DND-41 (cell line): Measurements from ENCODE around the gene KLHL2.
"Not testable (repeated sequence)": the region's sequence is repeated elsewhere in the genome, so short reads cannot be mapped to it uniquely, and the experiment has no call there.

Source experiments
- ATAC-seq: fragments of 200-7000 bp; cut with Tn5 transposase; 3 replicates; pipeline ENCODE4 v1.9.1; 2021; ENCODE audit warnings: low read depth; ENCODE audit not compliant: insufficient read depth
- DNase-seq: peaks from one replicate; pipeline ENCODE4 v3.0.0-alpha.2; 2020
- H2AFZ ChIP-seq: 2 replicates; pipeline ENCODE4 v1.6.0; 2012; ENCODE audit warnings: low read depth, low read length
- H3K27ac ChIP-seq: 2 replicates; pipeline ENCODE4 v1.5.1; 2012; ENCODE audit warnings: low read length, inconsistent platforms
- H3K27me3 ChIP-seq: fragments of 200-600 bp; sonication (generic); 2 replicates; pipeline ENCODE4 v1.6.0; 2012; ENCODE audit warnings: low read length, mild to moderate bottlenecking, inconsistent platforms; ENCODE audit not compliant: insufficient read depth, poor library complexity
- H3K36me3 ChIP-seq: 2 replicates; pipeline ENCODE4 v1.5.1; 2012; ENCODE audit warnings: low read length, inconsistent platforms; ENCODE audit not compliant: insufficient read depth
- H3K4me1 ChIP-seq: 2 replicates; pipeline ENCODE4 v1.5.1; 2012; ENCODE audit warnings: mild to moderate bottlenecking, low read length; ENCODE audit not compliant: insufficient read depth
- H3K4me2 ChIP-seq: 2 replicates; pipeline ENCODE4 v1.6.0; 2012; ENCODE audit warnings: mild to moderate bottlenecking, moderate library complexity, low read length, inconsistent platforms; ENCODE audit not compliant: insufficient read depth
- H3K4me3 ChIP-seq, 2 experiments: fragments of 200-600 bp in 1 of 2; shearing (Covaris generic) in 1 of 2; 2 replicates each; pipeline ENCODE4 v1.5.1; 2012 to 2016; ENCODE audit warnings: inconsistent platforms in 2 of 2, low read length in 2 of 2, mild to moderate bottlenecking in 2 of 2, low read depth in 1 of 2, moderate library complexity in 1 of 2
- H3K79me2 ChIP-seq: 2 replicates; pipeline ENCODE4 v1.6.0; 2012; ENCODE audit warnings: low read length, inconsistent platforms; ENCODE audit not compliant: insufficient read depth
- H3K9ac ChIP-seq: 2 replicates; pipeline ENCODE4 v1.6.0; 2012; ENCODE audit warnings: low read depth, mild to moderate bottlenecking, inconsistent platforms, low read length, moderate library complexity
- H3K9me3 ChIP-seq: 2 replicates; pipeline ENCODE4 v1.5.1; 2012; ENCODE audit warnings: low read length, moderate library complexity, mild to moderate bottlenecking, inconsistent platforms; ENCODE audit not compliant: insufficient read depth, severe bottlenecking
- H4K20me1 ChIP-seq: 2 replicates; pipeline ENCODE4 v1.6.0; 2012; ENCODE audit warnings: low read length; ENCODE audit not compliant: insufficient read depth

Gene KLHL2

DNA sequence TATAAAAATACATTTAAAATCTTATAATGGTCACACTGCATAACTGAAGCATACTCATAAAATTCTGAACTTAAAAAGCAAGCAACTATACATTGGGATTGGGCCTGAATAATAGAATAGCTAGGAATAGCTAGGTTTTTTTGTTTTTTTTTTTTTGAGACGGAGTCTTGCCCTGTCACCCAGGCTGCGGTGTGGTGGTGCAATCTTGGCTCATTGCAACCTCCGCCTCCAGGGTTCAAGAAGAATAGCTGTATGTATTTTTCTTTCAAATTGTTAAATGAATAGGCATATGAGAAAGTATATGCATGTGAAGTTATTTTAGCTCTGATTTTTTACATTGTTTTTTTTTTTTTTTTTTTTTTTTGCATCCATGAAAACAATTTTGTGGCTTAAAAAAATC lies 56.1 kb downstream of the KLHL2 start:
- H4K20me1 ChIP-seq, H3K9me3 ChIP-seq, H3K27ac ChIP-seq, DNase-seq, H3K79me2 ChIP-seq, H3K27me3 ChIP-seq, H3K9ac ChIP-seq, H3K36me3 ChIP-seq, H3K4me2 ChIP-seq, H3K4me1 ChIP-seq, H3K4me3 ChIP-seq, ATAC-seq, H2AFZ ChIP-seq: not testable (repeated sequence)

DNA sequence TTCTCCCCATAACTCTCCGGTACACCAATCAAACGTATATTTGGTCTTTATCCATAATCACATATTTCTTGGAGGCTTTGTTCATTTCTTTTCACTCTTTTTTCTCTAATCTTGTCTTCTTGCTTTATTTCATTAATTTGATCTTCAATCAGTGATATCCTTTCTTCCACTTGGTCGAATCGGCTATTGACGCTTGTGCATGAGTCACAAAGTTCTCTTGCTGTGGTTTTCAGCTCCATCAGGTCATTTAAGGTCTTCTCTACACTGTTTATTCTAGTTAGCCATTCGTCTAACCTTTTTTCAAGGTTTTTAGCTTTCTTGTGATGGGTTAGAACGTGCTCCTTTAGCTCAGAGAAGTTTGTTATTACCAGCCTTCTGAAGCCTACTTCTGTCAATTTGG lies 62.6 kb downstream of the KLHL2 start:
- not testable (repeated sequence) for H3K4me3 ChIP-seq, H3K36me3 ChIP-seq, H3K4me2 ChIP-seq, DNase-seq, ATAC-seq, H3K27me3 ChIP-seq, H3K9me3 ChIP-seq, H3K27ac ChIP-seq, H2AFZ ChIP-seq, H4K20me1 ChIP-seq, H3K9ac ChIP-seq, H3K4me1 ChIP-seq, H3K79me2 ChIP-seq

DNA sequence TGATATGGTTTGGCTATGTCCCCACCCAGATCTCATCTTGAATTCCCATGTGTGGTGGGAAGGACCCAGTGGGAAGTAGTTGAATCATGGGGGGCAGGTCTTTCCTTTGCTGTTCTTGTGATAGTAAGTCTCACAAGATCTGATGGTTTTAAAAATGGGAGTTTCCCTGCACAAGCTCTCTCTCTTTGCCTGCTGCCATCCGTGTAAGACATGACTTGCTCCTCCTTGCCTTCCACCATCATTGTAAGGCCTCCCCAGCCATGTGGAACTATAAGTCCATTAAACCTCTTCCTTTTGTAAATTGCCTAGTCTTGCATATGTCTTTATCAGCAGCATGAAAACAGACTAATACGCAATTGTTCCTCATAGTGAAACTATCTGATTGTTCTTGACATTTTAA lies 66.1 kb downstream of the KLHL2 start:
- H3K4me2 ChIP-seq, H4K20me1 ChIP-seq, DNase-seq, ATAC-seq, H3K4me1 ChIP-seq, H3K27ac ChIP-seq, H3K9ac ChIP-seq, H3K4me3 ChIP-seq, H3K36me3 ChIP-seq, H3K79me2 ChIP-seq, H3K27me3 ChIP-seq, H2AFZ ChIP-seq, H3K9me3 ChIP-seq: not testable (repeated sequence)

DNA sequence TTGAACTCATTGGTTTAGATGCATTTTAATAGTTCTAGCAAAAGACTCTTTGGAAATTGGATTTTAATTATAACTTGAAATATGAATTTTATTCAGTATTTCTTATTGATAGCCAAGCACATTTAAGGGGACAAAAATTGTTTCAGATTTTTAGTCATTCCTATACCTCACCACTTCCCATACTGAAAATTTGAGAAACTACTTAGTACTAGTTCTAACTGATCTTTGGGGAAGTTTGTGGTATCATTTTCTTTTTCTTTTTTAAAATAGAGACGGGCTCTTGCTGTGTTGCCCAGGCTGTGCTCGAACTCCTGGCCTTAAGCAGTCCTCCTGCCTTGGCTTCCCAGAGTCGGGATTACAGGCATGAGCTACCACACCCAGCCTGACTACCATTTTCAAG lies 68.0 kb downstream of the KLHL2 start:
- not testable (repeated sequence) for H3K9ac ChIP-seq, H3K36me3 ChIP-seq, H3K27me3 ChIP-seq, H3K4me2 ChIP-seq, H3K27ac ChIP-seq, H3K4me1 ChIP-seq, H3K4me3 ChIP-seq, H2AFZ ChIP-seq, H3K79me2 ChIP-seq, DNase-seq, H4K20me1 ChIP-seq, H3K9me3 ChIP-seq, ATAC-seq

DNA sequence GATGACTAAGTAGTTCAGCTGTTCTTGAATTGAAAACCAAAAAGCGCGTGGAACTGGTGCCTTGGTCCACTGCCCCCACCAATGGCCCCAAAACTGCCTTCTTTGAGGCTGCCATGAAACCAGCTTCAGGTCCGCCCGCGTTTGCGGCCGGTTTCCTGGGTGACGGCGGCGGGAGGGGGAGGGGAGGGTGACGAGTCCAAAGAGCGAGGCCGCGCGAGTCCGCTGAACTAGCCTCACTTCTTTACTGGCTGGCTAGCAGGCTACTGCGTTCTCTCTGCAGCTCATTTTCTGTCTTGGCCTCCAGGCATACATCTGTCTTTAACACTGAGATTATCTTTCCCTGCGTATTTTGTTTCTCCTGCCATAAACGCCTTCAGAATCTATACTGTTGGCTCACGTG lies 72.2 kb downstream of the KLHL2 start:
- not testable (repeated sequence) for H3K36me3 ChIP-seq, H3K4me2 ChIP-seq, ATAC-seq, H3K4me3 ChIP-seq, H2AFZ ChIP-seq, DNase-seq, H3K27me3 ChIP-seq, H4K20me1 ChIP-seq, H3K79me2 ChIP-seq, H3K9me3 ChIP-seq, H3K4me1 ChIP-seq, H3K9ac ChIP-seq, H3K27ac ChIP-seq

DNA sequence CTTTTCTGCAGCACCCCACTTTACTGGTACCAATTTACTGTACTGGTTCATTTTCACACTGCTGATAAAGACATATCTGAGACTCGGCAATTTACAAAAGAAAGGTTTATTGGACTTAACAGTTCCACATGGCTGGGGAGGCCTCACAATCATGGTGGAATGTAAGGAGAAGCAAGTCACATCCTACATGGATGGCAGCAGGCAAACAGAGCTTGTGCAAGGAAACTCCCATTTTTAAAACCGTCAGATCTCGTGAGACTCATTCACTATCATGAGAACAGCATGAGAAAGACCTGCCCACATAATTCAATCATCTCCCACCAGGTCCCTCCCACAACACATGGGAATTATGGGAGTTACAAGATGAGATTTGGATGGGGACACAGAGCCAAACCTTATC lies 77.3 kb downstream of the KLHL2 start:
- not testable (repeated sequence) for H3K27ac ChIP-seq, H3K27me3 ChIP-seq, H4K20me1 ChIP-seq, H3K9me3 ChIP-seq, ATAC-seq, DNase-seq, H3K36me3 ChIP-seq, H3K4me2 ChIP-seq, H2AFZ ChIP-seq, H3K4me3 ChIP-seq, H3K4me1 ChIP-seq, H3K79me2 ChIP-seq, H3K9ac ChIP-seq

DNA sequence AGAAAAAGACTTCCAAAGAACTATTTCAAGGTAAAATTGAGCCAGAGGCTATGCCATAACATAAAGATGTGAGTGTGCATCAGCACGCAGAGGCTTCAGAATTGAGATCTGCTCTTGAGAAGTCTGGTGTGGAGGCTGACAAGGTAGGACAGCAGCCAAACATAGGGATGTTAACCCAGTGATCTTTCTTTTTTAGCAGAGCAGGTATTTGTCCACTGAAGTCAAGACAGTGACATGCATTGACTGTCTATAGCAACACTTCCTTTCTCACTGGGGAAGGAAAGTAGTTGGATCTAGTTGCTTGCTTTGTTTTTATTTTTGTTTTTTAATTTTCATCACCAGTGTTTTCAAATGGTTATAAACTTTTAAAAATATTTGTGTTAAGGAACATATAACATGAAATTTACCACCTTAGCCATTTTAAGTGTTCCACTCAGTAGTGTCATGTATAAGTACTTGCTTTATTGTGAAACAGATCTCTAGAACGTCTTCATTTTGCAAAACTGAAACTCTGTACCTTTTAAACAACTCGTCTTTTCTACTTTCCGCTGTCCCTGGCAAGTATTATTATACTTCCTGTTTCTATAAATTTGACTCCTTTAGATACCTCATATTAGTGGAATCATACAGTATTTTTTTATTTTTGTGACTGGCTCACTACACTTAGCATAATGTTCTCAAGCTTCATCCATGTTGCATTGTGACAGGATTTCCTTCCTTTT lies 79.4 kb downstream of the KLHL2 start:
- not testable (repeated sequence) for H3K27ac ChIP-seq, H2AFZ ChIP-seq, H3K27me3 ChIP-seq, H3K79me2 ChIP-seq, H3K4me1 ChIP-seq, H3K9ac ChIP-seq, H3K4me2 ChIP-seq, H3K36me3 ChIP-seq, H3K9me3 ChIP-seq, H4K20me1 ChIP-seq, ATAC-seq, DNase-seq, H3K4me3 ChIP-seq
